AG04450 (cell line): ENCODE data around the gene KCNMA1. TPM values are rescaled to one million over a fixed set of nuclear protein-coding genes. Genes with fewer than 3 reads are reported as not detected.

Experiments used
- CTCF ChIA-PET: fragments of 300-600, 350-600 bp; formaldehyde crosslinking; extraction: SDS; loops from one replicate; lab custom pipeline; 2022; ENCODE audit warnings: antibody characterized with exemption, inconsistent platforms; lab: Charles Lee
- POLR2A ChIA-PET: fragments of 350-600 bp; formaldehyde crosslinking; extraction: SDS; loops from one replicate; lab custom pipeline; 2021; ENCODE audit warnings: antibody characterized with exemption, inconsistent platforms; lab: Yijun Ruan, JAX
- DNase-seq: peaks from one replicate; pipeline ENCODE4 v3.0.0-alpha.2; 2011; ENCODE audit warnings: low read depth, low spot score
- H3K27ac ChIP-seq: one replicate; pipeline ENCODE4 v1.5.1; 2012; ENCODE audit warnings: low read depth, low read length, control low read depth
- H3K27me3 ChIP-seq: one replicate; pipeline ENCODE4 v1.6.0; 2012; ENCODE audit warnings: low read length; ENCODE audit not compliant: control insufficient read depth, insufficient read depth
- H3K4me3 ChIP-seq: 2 replicates; pipeline ENCODE4 v1.5.1; 2011; ENCODE audit warnings: mild to moderate bottlenecking, low read depth, low read length, control low read depth
- H3K9me3 ChIP-seq: 2 replicates; pipeline ENCODE4 v1.5.1; 2012; ENCODE audit warnings: low read length; ENCODE audit not compliant: control insufficient read depth, insufficient read depth
- polyA plus RNA-seq: library from polyadenylated mRNA; depleted of rRNA; stranded (reverse); fragments of >200 nt; gene quantifications from 2 replicates; pipeline ENCODE4 v1.2.3, GENCODE V29; 2011
- TF ChIP-seq, protein P1 (sequence below): IDR thresholded peaks from 2 replicates; pipeline ENCODE4 v1.5.1; 2011; ENCODE audit warnings: low read depth, low read length, control low read depth, inconsistent platforms

The KCNMA1 gene
- polyA plus RNA-seq, 1 experiment: 58.8 TPM

DNA sequence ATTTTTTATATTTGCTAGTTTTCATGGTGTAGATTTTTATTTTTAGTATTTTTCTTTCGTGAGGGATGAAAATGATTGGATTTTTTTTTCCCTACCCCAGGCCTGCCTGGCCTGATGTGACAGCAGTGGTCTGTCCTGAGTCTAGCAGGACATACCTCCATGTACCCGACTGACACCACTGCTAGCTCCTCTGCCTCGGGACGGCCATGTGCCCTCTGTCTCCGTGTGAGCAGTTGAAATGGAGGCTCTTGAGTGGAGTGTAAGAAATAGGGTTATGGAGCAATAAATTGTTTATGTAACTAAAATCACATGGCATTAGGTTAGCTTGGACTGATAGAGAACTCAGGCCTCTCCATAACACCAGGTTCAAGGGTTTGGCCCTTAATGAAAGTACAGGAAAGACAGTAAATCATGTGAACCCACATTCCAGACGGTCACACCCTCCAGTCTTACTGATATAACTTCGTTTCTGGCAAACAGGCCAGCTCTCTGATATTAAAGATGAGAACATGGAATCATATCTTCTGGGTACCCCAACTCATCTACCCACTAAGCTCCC lies 734.1 kb downstream of the KCNMA1 start:
- DNase-seq: no peak
- no peak overlapping the region for H3K4me3 ChIP-seq
- TF ChIP-seq, protein P1, sequence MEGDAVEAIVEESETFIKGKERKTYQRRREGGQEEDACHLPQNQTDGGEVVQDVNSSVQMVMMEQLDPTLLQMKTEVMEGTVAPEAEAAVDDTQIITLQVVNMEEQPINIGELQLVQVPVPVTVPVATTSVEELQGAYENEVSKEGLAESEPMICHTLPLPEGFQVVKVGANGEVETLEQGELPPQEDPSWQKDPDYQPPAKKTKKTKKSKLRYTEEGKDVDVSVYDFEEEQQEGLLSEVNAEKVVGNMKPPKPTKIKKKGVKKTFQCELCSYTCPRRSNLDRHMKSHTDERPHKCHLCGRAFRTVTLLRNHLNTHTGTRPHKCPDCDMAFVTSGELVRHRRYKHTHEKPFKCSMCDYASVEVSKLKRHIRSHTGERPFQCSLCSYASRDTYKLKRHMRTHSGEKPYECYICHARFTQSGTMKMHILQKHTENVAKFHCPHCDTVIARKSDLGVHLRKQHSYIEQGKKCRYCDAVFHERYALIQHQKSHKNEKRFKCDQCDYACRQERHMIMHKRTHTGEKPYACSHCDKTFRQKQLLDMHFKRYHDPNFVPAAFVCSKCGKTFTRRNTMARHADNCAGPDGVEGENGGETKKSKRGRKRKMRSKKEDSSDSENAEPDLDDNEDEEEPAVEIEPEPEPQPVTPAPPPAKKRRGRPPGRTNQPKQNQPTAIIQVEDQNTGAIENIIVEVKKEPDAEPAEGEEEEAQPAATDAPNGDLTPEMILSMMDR: no peak
- no peaks in the 10 kb centered on the region for H3K9me3 ChIP-seq
- ChIA-PET POLR2A (no interaction called here), CTCF (no interaction called here)
- H3K27me3 ChIP-seq: no peaks in the 10 kb centered on the region
- no peak overlapping the region for H3K27ac ChIP-seq

DNA sequence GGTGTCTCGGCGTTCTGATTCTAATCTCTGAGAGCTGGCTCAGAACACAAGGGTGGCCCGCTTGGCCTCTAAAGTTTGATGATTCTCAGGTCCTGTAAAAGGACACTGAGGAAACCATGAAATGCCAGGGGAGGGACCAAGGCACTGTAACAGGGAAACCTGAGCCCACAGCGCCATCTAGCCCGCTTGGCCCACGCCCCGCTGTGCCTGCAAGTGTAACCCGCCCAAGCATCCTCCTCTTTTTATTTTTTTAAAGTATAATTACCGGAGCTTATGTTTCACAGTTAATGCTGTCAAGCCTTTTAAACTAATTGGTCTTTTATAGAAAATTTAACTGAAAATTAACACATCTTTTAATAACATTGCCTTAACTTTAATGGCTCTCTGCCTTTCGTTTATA lies 734.7 kb downstream of the KCNMA1 start:
- TF ChIP-seq, protein P1: no peak
- CTCF ChIA-PET: no interaction called here
- POLR2A ChIA-PET: no interaction called here

DNA sequence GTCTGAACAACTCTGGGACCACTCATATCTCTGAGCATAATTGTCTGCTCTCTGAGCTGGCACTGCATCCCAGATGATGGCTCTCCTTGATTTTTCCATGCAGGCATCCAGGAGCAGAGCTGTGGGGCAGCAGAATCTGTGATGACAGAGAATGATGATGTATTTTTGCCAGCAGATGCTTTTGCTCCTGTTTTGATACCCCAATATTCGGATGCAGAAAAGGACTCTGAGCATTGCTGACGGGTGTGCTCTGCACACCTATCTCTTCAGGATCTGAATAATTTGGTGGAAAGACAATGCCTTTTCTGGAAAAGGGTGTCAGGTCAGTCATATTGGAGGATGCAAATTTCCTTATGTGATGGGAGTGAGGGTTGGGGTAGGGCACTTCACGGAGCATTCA lies 735.9 kb downstream of the KCNMA1 start:
- no peaks in the 10 kb centered on the region for H3K9me3 ChIP-seq
- H3K27me3 ChIP-seq: no peaks in the 10 kb centered on the region
- H3K4me3 ChIP-seq: no peak overlapping the region
- ChIA-PET POLR2A (no interaction called here), CTCF (no interaction called here)
- TF ChIP-seq, protein P1: no peak
- H3K27ac ChIP-seq: no peak overlapping the region
- no peak for DNase-seq

More for the DNA sequence above, 734.7 kb downstream of the KCNMA1 start:
- H3K4me3 ChIP-seq: no peak overlapping the region
- no peak for DNase-seq
- H3K9me3 ChIP-seq: no peaks in the 10 kb centered on the region
- no peaks in the 10 kb centered on the region for H3K27me3 ChIP-seq
- H3K27ac ChIP-seq: no peak overlapping the region

DNA sequence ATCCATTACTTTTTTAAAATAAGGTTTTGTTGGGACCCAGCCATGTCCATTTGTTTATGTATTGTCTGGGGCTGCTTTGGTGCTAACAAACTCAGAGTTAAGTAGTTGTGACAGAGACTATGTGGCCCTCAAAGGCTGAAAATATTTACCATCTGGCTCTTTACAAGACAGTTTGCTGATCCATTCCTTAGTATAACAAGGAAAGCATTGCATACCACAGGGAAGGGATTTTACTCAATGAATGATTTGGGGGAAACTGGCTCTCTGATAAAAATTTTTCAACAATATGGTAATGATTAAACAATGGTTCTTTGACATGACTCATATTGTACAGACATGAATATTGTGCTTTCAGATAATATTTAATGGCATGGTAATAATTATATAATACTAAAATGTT lies 738.1 kb downstream of the KCNMA1 start:
- POLR2A ChIA-PET: no interaction called here

DNA sequence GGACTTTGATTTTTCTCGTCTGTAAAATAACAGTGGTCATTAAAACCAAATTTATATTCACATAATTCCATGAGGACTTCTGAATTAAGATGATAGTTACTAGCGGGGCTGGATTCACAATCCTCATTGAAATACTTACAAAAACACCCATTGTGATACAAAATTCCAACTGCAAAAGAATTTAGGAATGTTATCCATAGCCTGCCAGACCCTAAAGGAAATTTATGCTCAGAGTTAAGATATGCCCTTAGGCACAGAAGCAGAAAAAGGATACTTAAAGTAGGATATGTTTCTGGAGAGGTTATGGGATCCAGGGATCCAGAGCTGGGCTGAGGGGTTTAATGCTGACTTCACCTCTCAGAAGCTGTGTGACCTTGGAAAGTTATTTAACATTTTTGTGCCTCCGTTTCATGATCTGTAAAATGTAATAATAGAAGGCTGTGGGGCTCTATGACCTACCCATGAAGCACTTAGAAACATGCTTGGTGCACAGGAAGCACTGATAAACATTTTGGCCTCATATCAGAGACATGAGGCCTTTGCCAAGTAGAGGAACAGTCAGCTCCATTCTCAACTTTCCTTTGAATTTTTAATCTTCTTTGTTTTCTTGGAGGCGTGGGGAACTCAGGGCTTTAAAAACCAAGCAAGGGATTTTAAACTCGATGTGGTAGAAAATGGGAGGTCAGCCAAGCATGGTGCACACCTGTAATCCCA lies 744.7 kb downstream of the KCNMA1 start:
- no peaks in the 10 kb centered on the region; the same call in 1 of the 2 replicates for H3K9me3 ChIP-seq
- ChIA-PET POLR2A (no interaction called here), CTCF (interaction anchor here (1.3 kb wide), 1 partner anchor 92 kb away, joined by 3 read pairs; no protein-coding TSS in a partner anchor)
- H3K27me3 ChIP-seq: no peaks in the 10 kb centered on the region
- no peak overlapping the region for H3K27ac ChIP-seq
- no peak overlapping the region for H3K4me3 ChIP-seq
- TF ChIP-seq, protein P1: no peak
- DNase-seq: no peak

More for the DNA sequence above, 738.1 kb downstream of the KCNMA1 start:
- no peak for DNase-seq
- Histone ChIP-seq H3K27me3 (no peaks in the 10 kb centered on the region), H3K4me3 (no peak overlapping the region), H3K9me3 (no peaks in the 10 kb centered on the region), H3K27ac (no peak overlapping the region)
- TF ChIP-seq, protein P1: no peak
- CTCF ChIA-PET: no interaction called here
